K562 (cell line): ENCODE results near the gene RERE. TPM values are rescaled to one million over a fixed set of nuclear protein-coding genes. Genes with fewer than 3 reads are reported as not detected.

Experiments
- ATAC-seq: fragments of 200-7000 bp; cut with Tn5 transposase; 3 replicates; pipeline ENCODE4 v1.9.1; 2020; ENCODE audit warnings: moderate library complexity
- BruUV-seq: library from RNA; stranded (reverse); fragments of 400-500 nt; replicated peaks from 2 replicates; lab custom pipeline; 2021; lab: Mats Ljungman, UMichigan
- CTCF ChIA-PET: fragments of 300-600 bp; formaldehyde crosslinking; extraction: SDS; loops from one replicate; lab custom pipeline; 2021; ENCODE audit warnings: low intra/inter-chr PET ratio; lab: Yijun Ruan, JAX
- POLR2A ChIA-PET: fragments of 300-600, 350-650 bp; sonication (Branson Sonifier 250); formaldehyde crosslinking; extraction: SDS; loops from one replicate; lab custom pipeline; 2021; ENCODE audit warnings: antibody characterized with exemption, inconsistent platforms; lab: Yijun Ruan, JAX
- DNase-seq, 4 experiments: peaks; one replicate each; pipeline versions ENCODE4 v3.0.0 to v3.0.0-alpha.2; 2011 to 2018; ENCODE audit warnings: low spot score in 3 of 4, mixed read lengths in 3 of 4; ENCODE audit errors: extremely low read depth in 1 of 4
- FAIRE-seq: peaks from 2 replicates; lab custom pipeline; 2011; peaks lifted over from hg19 to GRCh38; lab: Jason Lieb, UNC
- H2AFZ ChIP-seq: 2 replicates; pipeline ENCODE4 v1.6.0; 2011; ENCODE audit warnings: low read depth, low read length, control low read depth, inconsistent platforms
- H3K27ac ChIP-seq: fragments of 200-600 bp; 3 replicates; pipeline ENCODE4 v1.8.0; 2011; ENCODE audit warnings: low read depth, mild to moderate bottlenecking, control low read depth, inconsistent platforms, low read length, moderate library complexity, mixed read lengths; ENCODE audit errors: extremely low read depth
- H3K27me3 ChIP-seq, 2 experiments: fragments of 300-600 bp in 1 of 2; 2 replicates in 1 of 2; 3 replicates in 1 of 2; pipeline versions ENCODE4 v1.6.0 to v1.8.0; 2011; ENCODE audit warnings: inconsistent platforms in 2 of 2, low read length in 2 of 2, mild to moderate bottlenecking in 1 of 2, mixed read lengths in 1 of 2, moderate library complexity in 1 of 2; ENCODE audit not compliant: control insufficient read depth in 2 of 2, insufficient read depth in 2 of 2
- H3K36me3 ChIP-seq: fragments of 300-600 bp; 3 replicates; pipeline ENCODE4 v1.8.0; 2011; ENCODE audit warnings: mild to moderate bottlenecking, low read length, inconsistent platforms; ENCODE audit not compliant: control insufficient read depth, insufficient read depth
- H3K4me1 ChIP-seq, 2 experiments: fragments of 200-600 bp in 1 of 2; replicated peaks in 1 of 2; 2 replicates in 1 of 2; 3 replicates in 1 of 2; pipeline versions ENCODE4 v1.5.1 to v1.8.0; 2011; ENCODE audit warnings: inconsistent platforms in 2 of 2, low read length in 2 of 2, mild to moderate bottlenecking in 1 of 2, mixed read lengths in 1 of 2, moderate library complexity in 1 of 2; ENCODE audit not compliant: control insufficient read depth in 2 of 2, insufficient read depth in 2 of 2
- H3K4me2 ChIP-seq: 2 replicates; pipeline ENCODE4 v1.6.1; 2011; ENCODE audit warnings: low read length, control low read depth, inconsistent platforms, mixed read lengths; ENCODE audit not compliant: insufficient read depth
- H3K4me3 ChIP-seq: fragments of 200-600 bp; sonication (generic), shearing (Covaris generic); 2 replicates; pipeline ENCODE4 v1.5.1; 2016; ENCODE audit warnings: control low read depth, inconsistent platforms
- H3K79me2 ChIP-seq: fragments of 200-600 bp; 3 replicates; pipeline ENCODE4 v1.8.0; 2011; ENCODE audit warnings: low read length, inconsistent platforms; ENCODE audit not compliant: control insufficient read depth, insufficient read depth
- H3K9ac ChIP-seq, 2 experiments: 2 replicates each; pipeline versions ENCODE4 v1.6.0 to v1.6.1; 2011; ENCODE audit warnings: low read depth in 2 of 2, low read length in 2 of 2, control low read depth in 1 of 2, inconsistent platforms in 1 of 2, mild to moderate bottlenecking in 1 of 2, mixed read lengths in 1 of 2; ENCODE audit not compliant: insufficient read depth in 1 of 2
- H3K9me1 ChIP-seq: one replicate; pipeline ENCODE4 v1.6.0; 2011; ENCODE audit warnings: inconsistent platforms, mild to moderate bottlenecking, low read length, moderate library complexity; ENCODE audit not compliant: control insufficient read depth, insufficient read depth
- H3K9me3 ChIP-seq: replicated peaks from 2 replicates; pipeline ENCODE4 v1.5.1; 2011; ENCODE audit warnings: low read depth, low read length, inconsistent platforms; ENCODE audit not compliant: control insufficient read depth, insufficient read depth
- H4K20me1 ChIP-seq: replicated peaks from 2 replicates; pipeline ENCODE4 v1.6.1; 2011; ENCODE audit warnings: low read length, inconsistent platforms, mixed read lengths; ENCODE audit not compliant: control insufficient read depth, insufficient read depth
- BDP1 ChIP-seq: IDR thresholded peaks from 3 replicates; pipeline ENCODE4 v1.6.1; 2011; ENCODE audit not compliant: insufficient read length, insufficient read depth
- BRD4 ChIP-seq: fragments of 200-600 bp; sonication (generic); IDR thresholded peaks from 2 replicates; pipeline ENCODE4 v1.6.1; 2017; ENCODE audit warnings: inconsistent platforms
- EP400 ChIP-seq: fragments of 450-650 bp; IDR thresholded peaks from 2 replicates; pipeline ENCODE4 v1.6.1; 2017; ENCODE audit warnings: antibody characterized with exemption, mild to moderate bottlenecking, moderate library complexity
- MITF ChIP-seq: IDR thresholded peaks from 2 replicates; pipeline ENCODE4 v1.6.1; 2014; ENCODE audit warnings: antibody characterized with exemption
- NCOA2 ChIP-seq, 2 experiments: fragments of 450-650 bp; IDR thresholded peaks; 2 replicates each; pipeline ENCODE4 v1.6.1; 2018; ENCODE audit warnings: mild to moderate bottlenecking in 2 of 2, moderate library complexity in 1 of 2; ENCODE audit not compliant: partially characterized antibody in 2 of 2
- POLR2A ChIP-seq: fragments of 450-650 bp; conservative IDR thresholded peaks from 2 replicates; pipeline ENCODE4 v1.6.1; 2016
- PTTG1 ChIP-seq: fragments of 450-650 bp; IDR thresholded peaks from 2 replicates; pipeline ENCODE4 v1.6.1; 2016; ENCODE audit warnings: low read depth, mild to moderate bottlenecking, missing genetic modification characterization, missing compliant biosample characterization
- SMAD4 ChIP-seq: fragments of 250-450 bp; sonication (Bioruptor Pico); conservative IDR thresholded peaks from 2 replicates; pipeline ENCODE4 v1.8.0; 2021; ENCODE audit warnings: inconsistent platforms, mild to moderate bottlenecking, moderate library complexity
- TRIM28 ChIP-seq: fragments of 450-650 bp; IDR thresholded peaks from 2 replicates; pipeline ENCODE4 v1.6.1; 2017
- ZBTB5 ChIP-seq: fragments of 450-650 bp; IDR thresholded peaks from 2 replicates; pipeline ENCODE4 v1.6.1; 2017; ENCODE audit warnings: antibody characterized with exemption
- ZKSCAN3 ChIP-seq: fragments of 250-450 bp; sonication (Bioruptor Pico); IDR thresholded peaks from 2 replicates; pipeline ENCODE4 v1.4.0; 2020
- ZKSCAN8 ChIP-seq: fragments of 200-800 bp; sonication (Bioruptor generic); IDR thresholded peaks from 2 replicates; pipeline ENCODE4 v1.6.1; 2016; ENCODE audit warnings: missing genetic modification characterization, missing compliant biosample characterization
- ZNF277 ChIP-seq: fragments of 250-450 bp; sonication (Bioruptor Pico); IDR thresholded peaks from 2 replicates; pipeline ENCODE4 v1.8.0; 2022; ENCODE audit warnings: inconsistent platforms, mild to moderate bottlenecking, moderate library complexity, borderline replicate concordance
- ZNF740 ChIP-seq, 3 experiments: fragments of 200-800 bp in 1 of 3; sonication (Bioruptor generic) in 1 of 3; sonication (generic) in 1 of 3; formaldehyde crosslinking in 1 of 3; IDR thresholded peaks; 2 replicates each; pipeline versions ENCODE4 v1.6.1 to v1.8.0; 2016 to 2022; ENCODE audit warnings: mild to moderate bottlenecking in 2 of 3, missing compliant biosample characterization in 2 of 3, missing genetic modification characterization in 2 of 3, missing genetic modification reagents in 1 of 3
- ZNF764 ChIP-seq: fragments of 250-450 bp; sonication (Bioruptor Pico); IDR thresholded peaks from 2 replicates; pipeline ENCODE4 v1.4.0; 2020; ENCODE audit warnings: low read depth, mild to moderate bottlenecking, moderate library complexity
- WGBS: fragments of 100-300 bp; shearing (Covaris generic); methylation state at CpG from one replicate; pipeline ENCODE4 v1.1.6; 2016; ENCODE audit warnings: low coverage, mixed read lengths; ENCODE audit not compliant: insufficient coverage; ENCODE audit errors: missing lambda C conversion rate; 5-methylcytosine and 5-hydroxymethylcytosine counted together
- in situ Hi-C: fragments of 300-500 bp; cut with MboI; formaldehyde crosslinking; loops from 4 replicates; pipeline ENCODE4 v1.15.0; 2018; ENCODE audit warnings: inconsistent platforms, mixed read lengths
- intact Hi-C: fragments of 100-400 bp; cut with micrococcal nuclease; formaldehyde crosslinking; loops from 2 replicates; pipeline ENCODE4 v1.14.2; 2022
- polyA plus RNA-seq, 8 experiments: library from polyadenylated mRNA; depleted of rRNA in 4 of 8; stranded (reverse) in 5 of 8; unstranded in 3 of 8; fragments of >200 nt; fragmentation: Nextera tagmentation in 2 of 8; fragmentation: Illumina TruSeq in 1 of 8; extraction: Ambion mirVana in 2 of 8; extraction: Trizol in 1 of 8; gene quantifications; 2 replicates each; pipeline versions ENCODE4 v1.2.1 to v1.2.3, GENCODE V29; 2011 to 2014; ENCODE audit warnings: inconsistent platforms in 1 of 8, missing spikeins in 1 of 8
- total RNA-seq, 7 experiments: library from RNA; depleted of rRNA in 6 of 7; stranded (reverse); fragments of >200 nt in 6 of 7; fragmentation: Illumina TruSeq in 2 of 7; extraction: Trizol in 2 of 7; gene quantifications; 2 replicates each; pipeline versions ENCODE4 v1.2.1 to v1.2.3, GENCODE V29; 2011 to 2021; ENCODE audit warnings: low replicate concordance in 1 of 7

The RERE gene
- total and polyA plus RNA-seq, 9 of the 15 experiments (the other 6 are each of a cell fraction or from before 2014, with no cell fraction given) = 3.0 to 51.5 (median 13.4) TPM

GRCh38 chr1:8461351-8462110, 355.9 kb downstream of the RERE start:
- CTCF ChIA-PET = no interaction called here
- H3K4me1 ChIP-seq = peaks cover 13 to 15% of the 10 kb centered on the region in 2 experiments; a peak in 4 of 5 replicates
- no peaks in the 10 kb centered on the region for H3K9me1 ChIP-seq
- H3K27ac ChIP-seq = no peak overlapping the region
- no peaks in the 10 kb centered on the region for H3K9me3 ChIP-seq
- in situ Hi-C loops = no loop called here
- no peak for ATAC-seq
- POLR2A ChIA-PET = interaction anchor here (0.6 to 2.1 kb wide), 4 partner anchors 8 to 50 kb away, joined by 3 to 4 read pairs (median 4); no protein-coding TSS in a partner anchor
- no peaks in the 10 kb centered on the region for H3K27me3 ChIP-seq
- no peak overlapping the region for H3K4me3 ChIP-seq
- no peaks in the 10 kb centered on the region; the same call in 2 of the 3 replicates for H3K79me2 ChIP-seq
- no peak overlapping the region for H3K9ac ChIP-seq
- no peak overlapping the region for H3K4me2 ChIP-seq
- 0 out of 2 replicates have a peak, but pooled peaks cover 5% of the 10 kb centered on the region for H4K20me1 ChIP-seq
- FAIRE-seq = no peak
- no peak for DNase-seq
- intact Hi-C loops = no loop called here
- no peak overlapping the region for H2AFZ ChIP-seq
- no TSS peak for BruUV-seq
- peaks cover 5% of the 10 kb centered on the region for H3K36me3 ChIP-seq
- WGBS = 93% methylated on average over 5 of the region's 5 CpGs
- TF ChIP-seq ZNF277 (CRISPR knock-in tag) = no peak
- no peak for TF ChIP-seq BDP1
- TF ChIP-seq EP400 = no peak
- no peak for TF ChIP-seq BRD4
- TF ChIP-seq NCOA2 (IDR thresholded peaks at IDR 0.05; ENCODE audit: partially characterized antibody in 2 of 2) = no peak
- no peak for TF ChIP-seq MITF
- no peak for TF ChIP-seq POLR2A
- TF ChIP-seq ZKSCAN8 (CRISPR knock-in tag) = no peak
- no peak for TF ChIP-seq PTTG1
- no peak for TF ChIP-seq ZKSCAN3 (CRISPR knock-in tag)
- TF ChIP-seq SMAD4 (CRISPR knock-in tag) = no peak
- no peak for TF ChIP-seq ZNF764
- TF ChIP-seq ZBTB5 = no peak
- no peak for TF ChIP-seq ZNF740 (CRISPR knock-in tag; IDR thresholded peaks at IDR 0.05)
- no peak for TF ChIP-seq ZNF740 (tag; IDR thresholded peaks at IDR 0.05)
- TF ChIP-seq TRIM28 = no peak
